GM18502 (cell line): ENCODE measurements around the gene BMERB1.
"Not testable (repeated sequence)": the region's sequence is repeated elsewhere in the genome, so short reads cannot be mapped to it uniquely, and the experiment has no call there.

Source experiments
- ATAC-seq: cut with Tn5 transposase; IDR thresholded peaks from one replicate; pipeline ENCODE4 v1.9.1; 2021; ENCODE audit warnings: mild to moderate bottlenecking; ENCODE audit not compliant: unreplicated experiment, poor library complexity

BMERB1 gene

DNA sequence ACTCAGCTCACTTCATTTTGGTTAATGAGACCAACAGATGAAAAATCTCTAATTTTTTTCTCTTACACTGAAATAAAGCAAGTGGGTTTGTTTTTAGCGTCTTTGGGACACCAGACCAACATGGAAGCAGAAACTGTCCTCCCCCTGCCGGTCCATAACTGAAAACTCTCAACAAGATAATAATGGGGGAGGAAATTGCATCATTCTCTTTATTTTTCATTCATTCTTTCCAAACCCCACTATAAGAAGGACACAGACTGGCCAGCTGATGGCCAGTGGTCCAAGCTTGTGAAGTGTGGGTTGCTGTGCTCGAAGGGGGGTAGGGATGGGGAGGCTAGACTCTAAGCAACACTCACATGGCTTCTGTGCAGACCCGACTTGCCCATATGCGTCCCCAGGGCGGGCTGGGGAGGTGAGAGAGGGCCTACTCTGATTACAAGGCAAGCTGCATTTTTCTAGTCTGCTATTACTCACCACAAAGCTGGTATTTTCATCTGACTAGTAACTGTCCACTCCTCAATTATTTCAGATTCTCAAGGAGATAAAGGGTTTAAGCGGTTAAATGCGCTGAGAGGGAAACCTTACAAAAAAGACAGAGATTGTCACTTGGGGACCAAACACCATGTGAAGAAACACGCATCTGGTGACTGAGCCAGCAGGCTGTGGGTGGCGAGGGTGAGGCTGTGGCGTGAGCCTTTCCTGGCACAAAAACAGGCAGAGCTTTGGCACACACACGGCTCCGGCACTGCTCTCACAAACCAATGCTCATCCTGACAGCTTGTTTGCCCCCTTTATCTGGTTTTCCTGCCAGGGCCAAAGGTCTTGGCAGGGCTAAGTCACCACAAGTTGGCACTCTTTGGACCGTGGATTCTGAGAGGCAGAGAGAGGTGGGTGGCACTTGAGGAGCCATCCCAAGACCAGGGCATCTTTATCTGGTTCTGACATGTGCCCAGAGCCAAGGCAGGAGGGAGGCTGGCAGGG, 170.4 kb downstream of the BMERB1 start:
- no peak for ATAC-seq

DNA sequence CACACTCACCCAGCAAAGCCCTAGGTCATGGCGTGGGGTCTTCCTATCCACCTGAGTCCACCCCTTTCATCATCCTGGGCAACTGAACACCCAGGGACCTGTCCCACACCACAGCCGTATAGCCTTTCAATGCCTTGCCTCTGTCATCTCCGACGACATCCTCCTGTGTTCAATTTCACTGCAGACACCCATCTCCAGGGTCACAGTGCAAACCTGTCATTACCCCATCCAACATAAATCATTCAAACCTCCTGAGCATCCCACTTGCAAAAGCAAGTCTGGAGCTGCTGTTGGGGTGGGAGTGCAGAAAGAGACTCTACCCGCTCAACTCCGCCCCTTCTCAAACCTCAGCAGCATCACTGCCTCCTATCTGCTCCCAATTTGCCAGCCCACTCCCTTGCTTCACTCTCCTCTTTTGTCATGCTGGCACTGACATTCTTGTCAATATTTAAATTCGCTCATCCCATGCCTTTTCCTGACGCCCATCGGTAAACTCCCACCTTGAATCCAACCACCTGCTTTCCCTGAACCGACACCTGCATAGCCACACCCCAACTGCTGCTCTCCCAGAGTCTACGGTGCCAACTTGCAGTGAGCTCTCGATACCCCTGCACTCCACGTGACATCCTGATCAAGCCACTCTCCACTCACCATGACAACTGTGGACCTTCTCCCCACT, 171.6 kb downstream of the BMERB1 start:
- no peak for ATAC-seq

DNA sequence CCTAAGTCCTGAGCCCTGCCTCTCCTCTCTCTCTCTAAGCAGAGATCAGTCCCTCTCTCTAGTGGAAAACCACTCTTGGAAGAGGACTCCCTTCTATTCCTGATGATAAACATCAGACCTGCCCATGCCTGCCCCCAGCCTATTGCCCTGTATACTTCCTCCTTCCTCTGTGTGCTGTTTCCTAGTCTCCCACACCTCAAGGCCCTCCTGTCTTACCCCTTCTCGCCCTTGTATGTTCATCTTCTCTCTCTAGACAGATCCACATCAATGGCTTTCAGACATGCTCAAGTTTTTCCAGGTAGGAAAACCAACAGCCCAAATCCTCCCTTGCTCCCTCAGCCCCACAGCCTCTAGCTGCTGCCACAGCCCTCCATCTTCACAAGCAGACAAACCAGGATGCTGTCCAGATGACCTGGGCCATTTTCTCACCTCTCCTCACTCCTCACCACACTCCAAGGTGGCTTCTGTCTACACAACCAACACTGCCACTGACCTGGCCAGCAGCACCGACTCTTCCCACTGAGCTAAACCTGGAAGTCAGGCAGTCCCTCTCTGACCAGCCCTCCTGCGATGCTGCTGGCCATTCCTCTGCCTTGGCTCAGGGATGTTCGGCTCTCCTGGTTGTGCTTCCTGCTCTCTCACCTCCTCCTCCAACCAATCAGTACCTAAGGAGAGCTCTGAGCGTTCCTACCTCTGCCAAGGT, 172.3 kb downstream of the BMERB1 start:
- ATAC-seq: no peak

DNA sequence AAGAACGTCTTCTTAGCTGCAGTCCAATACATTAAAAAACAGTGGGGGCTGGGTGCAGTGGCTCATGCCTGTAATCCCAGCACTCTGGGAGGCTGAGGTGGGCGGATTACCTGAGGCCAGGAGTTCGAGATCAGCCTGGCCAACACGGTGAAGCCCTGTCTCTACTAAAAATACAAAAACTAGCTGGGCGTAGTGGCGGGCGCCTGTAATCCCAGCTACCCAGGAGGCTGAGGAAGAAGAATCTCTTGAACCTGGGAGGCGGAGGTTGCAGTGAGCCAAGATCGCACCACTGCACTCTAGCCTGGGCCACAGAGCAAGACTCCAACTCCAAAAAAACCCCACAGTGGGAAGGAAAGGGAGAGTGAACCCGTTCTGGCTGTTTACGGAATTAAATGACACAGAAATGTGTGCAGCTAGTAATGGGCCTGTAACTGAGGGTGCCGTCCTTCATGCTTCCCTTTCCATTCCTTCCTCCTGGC, 172.9 kb downstream of the BMERB1 start:
- ATAC-seq: not testable (repeated sequence)

DNA sequence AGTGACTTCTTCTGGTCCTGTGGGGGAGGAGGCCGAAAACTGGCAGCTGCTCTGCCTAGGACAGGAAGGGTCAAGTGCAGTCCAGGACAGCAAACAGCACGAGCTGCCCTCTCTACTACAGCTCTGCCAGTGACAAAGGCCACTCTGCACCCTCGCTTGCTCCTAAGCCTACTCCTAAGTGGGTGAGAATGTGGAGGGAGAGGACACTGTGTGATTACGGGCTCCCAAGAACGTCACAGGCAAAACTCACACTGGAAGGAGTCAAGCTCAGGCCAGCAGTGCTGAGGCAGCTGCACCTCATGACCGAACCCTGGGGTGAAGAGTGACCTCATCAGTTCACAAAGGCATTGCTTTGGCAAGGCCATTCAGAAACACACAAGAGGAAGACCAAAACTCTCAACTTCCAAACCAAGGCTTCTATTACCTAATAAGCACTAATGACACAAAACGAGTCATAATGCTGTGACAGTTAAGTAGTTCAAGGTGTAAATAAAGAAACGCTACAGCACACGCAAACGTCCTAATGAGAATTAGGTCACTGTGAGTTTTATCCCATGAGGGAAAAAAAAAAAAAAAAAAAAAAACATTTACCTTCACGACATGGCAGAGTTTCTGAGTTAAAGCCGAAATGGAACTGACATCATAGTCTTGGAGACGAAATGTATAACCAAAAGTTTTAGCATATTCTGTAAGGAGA, 173.5 kb downstream of the BMERB1 start:
- ATAC-seq: no peak

DNA sequence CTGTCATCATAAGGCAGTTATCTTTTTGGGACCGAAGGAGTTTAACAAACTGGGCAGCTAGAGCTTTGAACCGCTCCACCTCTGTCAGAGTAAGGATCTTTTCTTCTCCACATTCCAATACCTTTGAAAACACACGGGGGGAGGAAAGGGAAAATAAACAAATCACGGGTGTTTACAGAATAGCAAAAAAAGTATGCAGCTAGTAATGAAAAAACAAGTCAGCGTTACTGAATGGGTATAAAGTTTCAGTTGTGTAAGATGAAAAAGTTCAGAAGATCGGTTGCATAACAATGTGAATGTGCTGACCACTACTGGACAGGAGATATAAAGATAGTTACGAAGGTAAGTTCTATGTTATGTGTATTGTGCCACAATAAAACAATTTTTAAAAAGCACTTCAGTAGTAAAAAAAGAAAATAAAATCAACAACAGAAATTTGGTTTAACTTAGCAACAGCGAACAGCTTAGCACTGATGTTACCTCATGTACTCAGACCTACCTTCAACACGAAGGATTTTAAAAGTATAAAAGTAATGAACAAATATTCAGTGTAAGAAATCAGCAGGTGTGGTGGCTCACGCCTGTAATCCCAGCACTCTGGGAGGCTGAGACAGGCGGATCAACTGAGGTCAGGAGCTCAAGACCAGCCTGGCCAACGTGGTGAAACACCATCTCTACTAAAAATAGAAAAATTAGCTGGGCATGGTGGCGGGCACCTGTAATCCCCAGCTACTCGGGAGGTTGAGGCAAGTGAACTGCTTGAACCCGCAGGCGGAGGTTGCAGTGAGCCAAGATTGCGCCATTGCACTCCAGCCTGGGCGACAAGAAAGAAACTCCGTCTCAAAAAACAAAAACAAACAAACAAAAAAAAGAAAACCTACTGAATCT, 174.3 kb downstream of the BMERB1 start:
- ATAC-seq: no peak

DNA sequence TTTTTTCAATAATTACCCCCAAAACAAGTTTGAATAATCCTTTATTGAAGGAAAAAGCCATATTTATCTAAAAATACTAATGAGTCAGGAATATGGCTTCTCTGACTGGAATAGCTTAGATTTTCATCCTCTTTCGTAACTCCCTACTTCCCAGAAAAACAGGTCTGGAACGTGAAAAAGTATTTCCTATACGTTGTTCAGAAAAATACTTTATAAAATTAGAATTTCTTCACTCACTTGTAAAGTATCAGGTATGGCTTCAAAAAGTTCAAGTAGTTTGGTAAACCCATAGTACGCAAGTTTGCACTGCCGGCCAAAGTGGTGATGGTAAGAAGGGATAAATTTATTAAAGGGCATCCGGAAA, 174.9 kb downstream of the BMERB1 start:
- no peak for ATAC-seq

DNA sequence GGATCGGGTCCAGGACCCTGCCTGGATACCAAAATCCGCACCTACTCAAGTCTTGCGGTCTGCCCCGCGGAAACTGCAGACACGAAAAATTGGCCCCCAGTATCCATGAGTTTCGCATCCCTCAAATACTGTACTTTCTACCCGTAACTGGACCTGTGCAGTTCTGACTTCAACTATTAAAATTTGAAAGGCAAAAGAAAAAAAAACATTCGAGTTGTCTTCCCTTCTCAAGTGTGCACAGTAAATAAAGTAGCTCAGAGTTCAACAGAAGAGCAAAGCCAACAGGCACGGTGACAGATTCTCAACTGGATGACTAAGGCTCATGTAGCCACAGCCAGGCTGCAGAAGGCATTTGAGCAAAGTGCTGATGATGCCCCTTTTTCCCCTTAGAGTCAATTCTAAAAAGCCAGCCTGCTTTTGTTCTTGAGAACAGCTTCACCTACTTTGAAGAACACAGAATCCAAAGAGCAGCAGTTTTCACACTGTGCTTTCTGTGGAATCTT, 176.0 kb downstream of the BMERB1 start:
- no peak for ATAC-seq

DNA sequence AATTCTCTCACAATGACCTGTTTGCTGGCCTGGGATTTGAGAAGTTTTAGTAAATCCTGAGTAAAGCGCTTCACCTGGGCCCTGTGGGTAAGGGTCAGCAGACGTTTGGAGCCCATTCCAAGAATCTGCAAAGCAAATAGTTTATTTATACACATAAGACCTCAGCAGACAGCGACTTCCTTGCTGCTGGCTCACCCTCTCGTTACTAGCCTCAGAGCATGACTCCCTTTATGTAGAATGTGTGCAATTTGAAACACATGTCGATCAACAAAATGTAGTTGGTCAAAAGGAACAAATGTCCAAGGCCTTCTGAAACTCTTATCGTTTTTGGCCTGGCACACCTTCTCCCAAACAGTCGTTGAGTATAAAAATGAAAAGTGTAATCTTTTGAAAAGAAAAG, 177.2 kb downstream of the BMERB1 start:
- no peak for ATAC-seq

DNA sequence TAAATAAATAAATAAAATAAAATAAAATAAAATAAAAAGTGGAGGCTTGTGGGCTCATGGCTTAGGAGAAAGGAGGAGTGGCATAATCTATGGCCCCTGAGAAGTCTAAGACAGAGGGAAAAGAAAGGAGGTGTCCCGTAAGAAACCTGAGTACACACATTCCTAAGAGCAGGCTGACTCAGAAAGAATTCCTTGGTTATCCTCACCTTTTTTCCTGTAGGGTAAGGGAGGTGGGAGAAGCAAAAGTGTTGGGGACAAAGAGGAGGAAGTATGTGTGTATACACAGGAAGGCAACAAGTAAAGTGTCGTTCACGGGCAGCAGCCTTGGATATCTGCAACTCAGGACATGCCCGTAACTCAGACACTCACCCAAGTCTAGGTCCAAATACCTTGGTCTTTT, 179.3 kb downstream of the BMERB1 start:
- no peak for ATAC-seq

DNA sequence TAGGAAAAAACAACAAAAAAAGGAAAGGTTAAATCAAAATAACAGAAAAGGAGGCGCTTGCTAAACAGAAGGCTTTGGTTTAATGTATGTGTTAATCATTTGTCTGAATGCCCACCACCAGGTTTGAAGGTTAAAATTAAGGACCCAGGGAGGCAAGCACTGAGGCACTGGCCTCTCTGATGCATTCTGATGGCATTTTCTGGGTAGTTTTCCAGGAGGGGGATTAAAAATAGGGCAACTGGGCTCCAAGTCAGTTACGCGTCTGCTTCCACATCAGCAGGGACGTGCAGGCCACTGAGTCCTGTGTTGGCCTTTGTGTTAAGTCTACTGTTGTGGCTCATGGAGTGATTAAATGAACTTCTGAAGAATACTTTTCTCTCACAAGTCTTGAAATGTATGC, 181.6 kb downstream of the BMERB1 start:
- ATAC-seq: no peak

DNA sequence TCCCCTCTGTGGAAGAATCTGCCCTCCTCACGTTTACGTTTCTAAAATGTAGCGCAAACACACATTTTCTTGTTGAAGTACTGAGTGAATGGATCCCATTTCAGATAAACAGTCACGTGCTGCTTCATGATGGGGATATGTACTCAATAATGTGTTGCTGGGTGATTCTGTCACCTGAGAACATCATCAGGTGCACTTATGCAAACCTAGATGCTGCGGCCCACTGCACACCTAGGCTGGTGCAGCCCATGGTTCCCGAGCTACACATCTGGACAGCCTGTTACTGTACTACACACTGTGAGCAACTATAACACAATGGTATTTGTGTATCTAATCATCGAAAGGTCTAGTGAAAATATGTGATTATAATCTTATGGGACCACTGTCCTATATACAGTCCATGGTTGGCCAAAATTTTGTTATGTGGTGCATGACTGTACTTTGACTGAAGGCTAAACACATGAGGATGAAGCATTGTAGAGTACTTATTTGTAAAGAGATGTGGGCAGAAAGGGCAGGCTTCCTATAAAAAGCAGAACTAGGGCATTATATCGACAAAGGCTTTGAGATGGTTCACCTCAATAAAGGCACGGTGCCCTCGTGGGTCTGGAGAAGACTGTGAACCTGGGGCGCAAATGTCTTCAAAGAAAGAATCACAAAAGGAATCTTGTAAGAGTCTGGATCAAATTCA, 182.2 kb downstream of the BMERB1 start:
- ATAC-seq: no peak

DNA sequence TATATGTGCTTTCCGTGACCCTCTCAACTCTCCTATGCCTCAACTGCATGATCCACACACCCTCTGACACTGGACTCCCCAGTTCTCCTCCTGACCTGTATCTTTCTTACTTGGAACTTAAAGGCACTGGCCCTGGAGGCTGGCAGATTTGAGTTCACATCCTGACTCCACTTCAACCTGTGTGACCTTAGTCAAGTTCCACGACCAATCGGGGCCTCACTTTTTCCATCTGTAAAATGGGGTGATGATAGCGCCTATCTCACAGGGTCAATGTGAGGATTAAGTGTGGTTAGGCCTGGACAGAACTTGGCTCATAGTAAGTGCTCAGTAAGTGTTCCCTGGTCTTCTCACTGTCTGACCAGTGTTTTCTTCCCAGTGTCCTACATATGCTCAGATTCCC, 183.5 kb downstream of the BMERB1 start:
- no peak for ATAC-seq

DNA sequence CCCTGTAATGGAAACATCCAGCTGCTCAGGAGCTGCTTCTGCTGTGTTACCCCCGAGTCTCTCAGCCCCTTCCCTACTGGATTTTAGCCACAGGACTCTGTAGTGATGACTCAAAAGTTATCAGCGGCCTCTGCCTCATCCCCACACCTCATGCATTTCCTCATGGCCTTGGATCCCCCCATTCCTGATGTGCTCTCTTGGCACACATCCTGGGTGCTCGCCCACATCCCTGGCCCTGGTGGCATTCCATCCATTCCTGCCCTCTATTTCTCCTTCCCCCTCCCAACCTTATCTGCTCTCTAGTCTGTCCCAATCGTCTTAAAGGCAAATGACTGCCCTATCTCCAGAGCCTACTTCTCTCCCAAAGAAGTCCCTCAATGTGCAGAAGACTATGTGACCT, 184.0 kb downstream of the BMERB1 start:
- no peak for ATAC-seq

DNA sequence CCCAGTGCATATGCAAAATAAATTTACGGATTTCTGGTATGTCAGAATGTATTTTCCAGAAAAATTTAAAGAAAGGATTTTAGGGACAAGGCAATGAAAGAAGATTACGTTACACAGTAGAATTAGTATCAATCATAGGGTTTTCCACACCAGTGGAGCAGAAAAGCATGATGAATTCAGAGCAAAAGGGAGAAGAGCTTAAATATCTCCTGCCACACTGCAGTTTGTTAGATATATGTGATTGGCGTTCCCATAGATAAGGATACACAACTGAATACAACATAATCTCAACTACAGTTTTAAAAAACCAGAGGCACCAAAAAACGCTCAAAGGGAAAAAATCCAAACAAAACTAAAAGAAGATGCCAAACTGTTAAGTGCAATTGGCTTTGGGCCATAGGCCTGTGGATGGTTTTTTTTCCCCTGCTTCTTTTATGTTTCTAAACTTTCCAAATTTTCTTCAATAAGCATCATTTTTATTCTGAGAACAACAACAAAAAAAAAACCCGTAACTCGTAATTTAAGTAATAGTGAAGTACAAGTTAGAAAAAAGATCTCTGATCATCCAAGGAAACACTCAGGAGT, 186.3 kb downstream of the BMERB1 start:
- ATAC-seq: no peak

DNA sequence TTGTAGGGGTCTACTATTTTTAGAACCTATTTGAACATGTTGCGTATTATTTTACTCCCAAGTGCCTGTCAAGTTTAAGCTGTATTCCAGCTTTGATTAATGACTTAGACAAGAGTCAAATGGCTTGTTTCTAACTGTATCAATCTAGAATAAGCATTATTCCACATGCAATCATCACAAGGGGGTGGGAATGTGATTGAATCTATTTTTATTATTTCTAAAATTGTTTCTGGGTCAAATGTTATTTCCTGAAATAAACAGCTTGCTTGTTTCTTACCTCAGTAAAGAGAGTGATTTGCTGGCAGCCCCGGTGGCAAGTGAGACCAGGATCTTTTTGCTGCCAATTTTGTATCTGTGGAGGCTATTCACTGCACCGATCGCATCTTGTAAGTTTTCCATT, 187.1 kb downstream of the BMERB1 start:
- ATAC-seq: no peak

DNA sequence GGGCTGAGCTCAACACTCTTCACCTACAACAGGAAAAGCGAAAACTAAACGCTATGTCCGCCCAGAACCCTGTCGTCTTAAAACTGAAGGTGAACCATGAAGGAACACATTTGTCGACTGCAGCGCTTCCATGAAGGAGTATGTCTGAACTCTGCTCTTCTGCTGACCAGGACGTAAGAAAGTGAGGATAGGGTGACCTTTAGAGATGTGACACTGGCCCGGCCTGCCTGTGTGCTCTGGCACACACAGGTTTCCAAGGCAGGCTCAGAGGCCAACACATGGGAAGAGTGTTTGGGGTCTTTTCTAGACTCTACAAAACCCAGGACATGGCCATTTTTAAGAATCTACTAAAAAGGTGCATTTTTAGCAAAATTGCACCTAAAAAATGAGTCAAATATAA, 187.5 kb downstream of the BMERB1 start:
- no peak for ATAC-seq

DNA sequence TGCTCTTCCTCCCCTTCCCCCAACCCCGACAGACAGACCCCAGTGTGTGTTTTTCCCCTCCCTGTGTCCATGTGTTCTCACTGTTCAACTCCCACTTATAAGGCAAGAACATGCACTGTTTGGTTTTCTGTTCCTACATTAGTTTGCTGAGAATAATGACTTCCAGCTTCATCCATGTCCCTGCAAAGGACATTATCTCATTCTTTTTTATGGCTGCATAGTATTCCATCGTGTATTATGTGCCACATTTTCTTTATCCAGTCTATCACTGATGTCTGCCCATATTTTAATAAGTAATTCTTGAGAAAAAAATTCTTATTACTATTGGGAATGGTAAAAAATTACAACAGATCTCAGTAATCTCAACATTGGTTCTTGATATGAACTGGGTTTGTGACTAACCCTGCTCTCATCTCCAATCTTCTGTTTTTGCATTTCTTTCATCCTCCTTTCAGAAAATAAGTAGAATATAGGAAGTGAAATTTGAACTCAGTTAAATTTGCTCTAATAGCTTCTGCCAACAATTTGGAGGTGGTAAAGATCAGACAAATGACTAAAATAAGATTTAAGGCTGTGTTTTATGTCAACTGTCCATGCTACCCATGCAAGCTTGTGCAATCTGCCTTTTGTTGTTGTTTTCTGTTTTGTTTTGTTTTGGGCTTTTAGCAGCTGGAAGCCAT, 197.5 kb downstream of the BMERB1 start:
- ATAC-seq: no peak
